Thyroid gland (tissue), 4 donors: ENCODE results near the gene ZFYVE27.

Experiments
- POLR2A ChIP-seq, 2 donors: fragments of 450-650 bp; IDR thresholded peaks; one replicate each; pipeline ENCODE4 v1.6.1; 2017; ENCODE audit warnings: antibody characterized with exemption in 2 of 2, mild to moderate bottlenecking in 2 of 2, moderate library complexity in 1 of 2
- TF ChIP-seq, protein P1 (sequence below), 6 experiments: fragments of 200-600 bp in 3 of 6; fragments of 450-650 bp in 3 of 6; sonication (generic) in 3 of 6; IDR thresholded peaks; one replicate each; pipeline ENCODE4 v1.5.1; 2016 to 2019; ENCODE audit warnings: antibody characterized with exemption in 6 of 6, mild to moderate bottlenecking in 2 of 6, inconsistent platforms in 1 of 6, moderate library complexity in 1 of 6

GRCh38 chr10:97738616-97739015 lies 1.7 kb downstream of the ZFYVE27 start:
- TF ChIP-seq, protein P1, sequence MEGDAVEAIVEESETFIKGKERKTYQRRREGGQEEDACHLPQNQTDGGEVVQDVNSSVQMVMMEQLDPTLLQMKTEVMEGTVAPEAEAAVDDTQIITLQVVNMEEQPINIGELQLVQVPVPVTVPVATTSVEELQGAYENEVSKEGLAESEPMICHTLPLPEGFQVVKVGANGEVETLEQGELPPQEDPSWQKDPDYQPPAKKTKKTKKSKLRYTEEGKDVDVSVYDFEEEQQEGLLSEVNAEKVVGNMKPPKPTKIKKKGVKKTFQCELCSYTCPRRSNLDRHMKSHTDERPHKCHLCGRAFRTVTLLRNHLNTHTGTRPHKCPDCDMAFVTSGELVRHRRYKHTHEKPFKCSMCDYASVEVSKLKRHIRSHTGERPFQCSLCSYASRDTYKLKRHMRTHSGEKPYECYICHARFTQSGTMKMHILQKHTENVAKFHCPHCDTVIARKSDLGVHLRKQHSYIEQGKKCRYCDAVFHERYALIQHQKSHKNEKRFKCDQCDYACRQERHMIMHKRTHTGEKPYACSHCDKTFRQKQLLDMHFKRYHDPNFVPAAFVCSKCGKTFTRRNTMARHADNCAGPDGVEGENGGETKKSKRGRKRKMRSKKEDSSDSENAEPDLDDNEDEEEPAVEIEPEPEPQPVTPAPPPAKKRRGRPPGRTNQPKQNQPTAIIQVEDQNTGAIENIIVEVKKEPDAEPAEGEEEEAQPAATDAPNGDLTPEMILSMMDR (IDR thresholded peaks at IDR 0.05): no peak
- TF ChIP-seq POLR2A (IDR thresholded peaks at IDR 0.05): no peak
